GM18861 (cell line): ENCODE results near the gene C3orf22.

Experiments
- ATAC-seq: cut with Tn5 transposase; IDR thresholded peaks from one replicate; pipeline ENCODE4 v1.9.1; 2021; ENCODE audit not compliant: unreplicated experiment

The C3orf22 gene

GRCh38 chr3:126528800-126529541, 29.8 kb downstream of the C3orf22 start:
- ATAC-seq = no peak

GRCh38 chr3:126528419-126528799, 30.3 kb downstream of the C3orf22 start:
- no peak for ATAC-seq

GRCh38 chr3:126527455-126528211, 31.1 kb downstream of the C3orf22 start:
- no peak for ATAC-seq

GRCh38 chr3:126527006-126527405, 31.7 kb downstream of the C3orf22 start:
- no peak for ATAC-seq

GRCh38 chr3:126526668-126527005, 32.1 kb downstream of the C3orf22 start:
- ATAC-seq = no peak

GRCh38 chr3:126525853-126526667, 32.7 kb downstream of the C3orf22 start:
- ATAC-seq = no peak

GRCh38 chr3:126525091-126525852, 33.5 kb downstream of the C3orf22 start:
- no peak for ATAC-seq

GRCh38 chr3:126524429-126524988, 34.2 kb downstream of the C3orf22 start:
- no peak for ATAC-seq

GRCh38 chr3:126523745-126524428, 34.8 kb downstream of the C3orf22 start, which contains the start of gene CHST13:
Gene CHST13 (plus strand): TSS chr3:126524155. CDS start chr3:126524333, 178 bp downstream.
- ATAC-seq = no peak

- ATAC-seq = no peak
Measured at GRCh38 chr3:126522363-126522788, 36.4 kb downstream of the C3orf22 start.

- no peak for ATAC-seq
Measured at GRCh38 chr3:126521122-126521891, 37.4 kb downstream of the C3orf22 start.

GRCh38 chr3:126519506-126520455, 39.0 kb downstream of the C3orf22 start:
- no peak for ATAC-seq

GRCh38 chr3:126518779-126519177, 40.0 kb downstream of the C3orf22 start:
- ATAC-seq = no peak

- no peak for ATAC-seq
Measured at GRCh38 chr3:126517986-126518778, 40.5 kb downstream of the C3orf22 start.

- ATAC-seq = no peak
Measured at GRCh38 chr3:126517291-126517951, 41.3 kb downstream of the C3orf22 start, which contains the start of gene UROC1. Gene UROC1 (minus strand): TSS chr3:126517773. CDS start chr3:126517719, 54 bp downstream.

GRCh38 chr3:126516936-126517290, 41.8 kb downstream of the C3orf22 start:
- ATAC-seq = no peak
